Endodermal cell (in vitro differentiated cells): Measurements from ENCODE around the gene BCL2L12. TPM values are rescaled to one million over a fixed set of nuclear protein-coding genes. Genes with fewer than 3 reads are reported as not detected.

ENCODE experiments used
- DNase-seq: peaks from one replicate; pipeline ENCODE4 v3.0.0-alpha.2; 2017
- H3K27ac ChIP-seq: 2 replicates; pipeline ENCODE4 v1.5.1; 2013; ENCODE audit warnings: mild to moderate bottlenecking, low read depth, low read length, moderate library complexity
- H3K27me3 ChIP-seq: 2 replicates; pipeline ENCODE4 v1.6.1; 2013; ENCODE audit warnings: mild to moderate bottlenecking, low read length, moderate library complexity; ENCODE audit not compliant: insufficient read depth, control insufficient read depth, poor library complexity, severe bottlenecking
- H3K36me3 ChIP-seq: 2 replicates; pipeline ENCODE4 v1.7.0; 2013; ENCODE audit warnings: mild to moderate bottlenecking, low read length, moderate library complexity; ENCODE audit not compliant: control insufficient read depth, insufficient read depth
- H3K4me1 ChIP-seq: one replicate; pipeline ENCODE4 v1.7.0; 2013; ENCODE audit warnings: low read length; ENCODE audit not compliant: control insufficient read depth, insufficient read depth
- H3K4me3 ChIP-seq: 2 replicates; pipeline ENCODE4 v1.5.1; 2013; ENCODE audit warnings: mild to moderate bottlenecking, low read length, moderate library complexity
- H3K9ac ChIP-seq: 2 replicates; pipeline ENCODE4 v1.6.1; 2013; ENCODE audit warnings: mild to moderate bottlenecking, low read length, moderate library complexity; ENCODE audit not compliant: poor library complexity, severe bottlenecking; ENCODE audit errors: extremely low read depth
- H3K9me3 ChIP-seq: 2 replicates; pipeline ENCODE4 v1.6.1; 2013; ENCODE audit warnings: mild to moderate bottlenecking, low read length, moderate library complexity; ENCODE audit not compliant: control insufficient read depth
- H3K27ac Mint-ChIP-seq: 2 replicates; pipeline ENCODE4 v1.8.0; 2020; ENCODE audit warnings: mixed read lengths
- H3K27me3 Mint-ChIP-seq: 2 replicates; pipeline ENCODE4 v1.8.0; 2021; ENCODE audit warnings: mild to moderate bottlenecking, mixed read lengths; ENCODE audit not compliant: insufficient read depth
- H3K36me3 Mint-ChIP-seq: 2 replicates; pipeline ENCODE4 v1.8.0; 2020; ENCODE audit warnings: low read depth, mixed read lengths
- H3K4me1 Mint-ChIP-seq: 2 replicates; pipeline ENCODE4 v1.8.0; 2020; ENCODE audit warnings: mixed read lengths
- H3K4me3 Mint-ChIP-seq: 2 replicates; pipeline ENCODE4 v1.8.0; 2020; ENCODE audit warnings: mild to moderate bottlenecking, moderate library complexity, mixed read lengths
- H3K9me3 Mint-ChIP-seq: 2 replicates; pipeline ENCODE4 v1.8.0; 2020; ENCODE audit warnings: mild to moderate bottlenecking, mixed read lengths
- WGBS, 2 experiments: methylation state at CpG; one replicate each; pipeline versions ENCODE4 v1.1.5 to v1.1.7; 2013; ENCODE audit warnings: missing lambda C conversion rate in 2 of 2, mixed read lengths in 1 of 2; ENCODE audit not compliant: insufficient coverage in 1 of 2, insufficient read length in 1 of 2; 5-methylcytosine and 5-hydroxymethylcytosine counted together
- total RNA-seq, 2 donors: library from RNA; stranded (reverse); fragmentation: NEBNext Ultra II Directional in 1 of 2; extraction: Animal tissue kit (Norgen Biotek cat#: 25700) in 1 of 2; gene quantifications; 2 replicates in 1 of 2; 3 replicates in 1 of 2; pipeline ENCODE4 v1.2.1, GENCODE V29; 2021
- TF ChIP-seq, protein P1 (sequence below): fragments of 200-600 bp; sonication (generic); conservative IDR thresholded peaks from 2 replicates; pipeline ENCODE4 v1.5.0; 2021; ENCODE audit warnings: antibody characterized with exemption, mild to moderate bottlenecking

Gene BCL2L12
- total RNA-seq, 2 donors from 2014 or later: 91.8 to 101 TPM

DNA sequence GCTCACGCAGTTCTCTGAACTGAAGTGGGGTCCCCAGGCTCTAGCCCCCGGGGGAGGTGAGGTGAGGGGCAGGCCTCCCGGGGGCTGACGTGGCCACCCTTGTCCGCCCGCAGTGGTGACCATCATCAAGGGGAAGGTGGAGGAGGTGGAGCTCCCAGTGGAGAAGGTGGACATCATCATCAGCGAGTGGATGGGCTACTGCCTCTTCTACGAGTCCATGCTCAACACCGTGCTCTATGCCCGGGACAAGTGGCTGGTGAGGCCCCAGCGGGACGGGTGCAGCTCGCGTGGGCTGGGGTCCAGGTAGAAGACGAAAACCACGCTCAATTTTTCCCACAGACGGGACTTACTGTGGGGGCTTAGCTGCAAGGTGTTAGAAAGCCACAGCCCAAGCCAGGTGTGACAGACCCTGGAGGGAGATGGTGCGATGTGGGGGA is 18.1 kb downstream of the BCL2L12 start:
- no peak overlapping the region for H3K4me3 Mint-ChIP-seq
- Histone ChIP-seq H3K27me3 (no peaks in the 10 kb centered on the region), H3K4me1 (peaks cover 14% of the 10 kb centered on the region), H3K9me3 (no peaks in the 10 kb centered on the region), H3K9ac (no peak overlapping the region), H3K4me3 (no peak overlapping the region), H3K27ac (no peak overlapping the region), H3K36me3 (peaks cover 57% of the 10 kb centered on the region)
- no peaks in the 10 kb centered on the region for H3K27me3 Mint-ChIP-seq
- TF ChIP-seq, protein P1, sequence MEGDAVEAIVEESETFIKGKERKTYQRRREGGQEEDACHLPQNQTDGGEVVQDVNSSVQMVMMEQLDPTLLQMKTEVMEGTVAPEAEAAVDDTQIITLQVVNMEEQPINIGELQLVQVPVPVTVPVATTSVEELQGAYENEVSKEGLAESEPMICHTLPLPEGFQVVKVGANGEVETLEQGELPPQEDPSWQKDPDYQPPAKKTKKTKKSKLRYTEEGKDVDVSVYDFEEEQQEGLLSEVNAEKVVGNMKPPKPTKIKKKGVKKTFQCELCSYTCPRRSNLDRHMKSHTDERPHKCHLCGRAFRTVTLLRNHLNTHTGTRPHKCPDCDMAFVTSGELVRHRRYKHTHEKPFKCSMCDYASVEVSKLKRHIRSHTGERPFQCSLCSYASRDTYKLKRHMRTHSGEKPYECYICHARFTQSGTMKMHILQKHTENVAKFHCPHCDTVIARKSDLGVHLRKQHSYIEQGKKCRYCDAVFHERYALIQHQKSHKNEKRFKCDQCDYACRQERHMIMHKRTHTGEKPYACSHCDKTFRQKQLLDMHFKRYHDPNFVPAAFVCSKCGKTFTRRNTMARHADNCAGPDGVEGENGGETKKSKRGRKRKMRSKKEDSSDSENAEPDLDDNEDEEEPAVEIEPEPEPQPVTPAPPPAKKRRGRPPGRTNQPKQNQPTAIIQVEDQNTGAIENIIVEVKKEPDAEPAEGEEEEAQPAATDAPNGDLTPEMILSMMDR: no peak
- WGBS, 2 experiments: 96 to 100% methylated on average over 8 to 18 of the region's 18 CpGs
- no peaks in the 10 kb centered on the region for H3K9me3 Mint-ChIP-seq
- no peak for DNase-seq
- H3K27ac Mint-ChIP-seq: peak overlapping the region; percentile 44
- H3K36me3 Mint-ChIP-seq: peaks cover 57% of the 10 kb centered on the region
- H3K4me1 Mint-ChIP-seq: peaks cover 19% of the 10 kb centered on the region

DNA sequence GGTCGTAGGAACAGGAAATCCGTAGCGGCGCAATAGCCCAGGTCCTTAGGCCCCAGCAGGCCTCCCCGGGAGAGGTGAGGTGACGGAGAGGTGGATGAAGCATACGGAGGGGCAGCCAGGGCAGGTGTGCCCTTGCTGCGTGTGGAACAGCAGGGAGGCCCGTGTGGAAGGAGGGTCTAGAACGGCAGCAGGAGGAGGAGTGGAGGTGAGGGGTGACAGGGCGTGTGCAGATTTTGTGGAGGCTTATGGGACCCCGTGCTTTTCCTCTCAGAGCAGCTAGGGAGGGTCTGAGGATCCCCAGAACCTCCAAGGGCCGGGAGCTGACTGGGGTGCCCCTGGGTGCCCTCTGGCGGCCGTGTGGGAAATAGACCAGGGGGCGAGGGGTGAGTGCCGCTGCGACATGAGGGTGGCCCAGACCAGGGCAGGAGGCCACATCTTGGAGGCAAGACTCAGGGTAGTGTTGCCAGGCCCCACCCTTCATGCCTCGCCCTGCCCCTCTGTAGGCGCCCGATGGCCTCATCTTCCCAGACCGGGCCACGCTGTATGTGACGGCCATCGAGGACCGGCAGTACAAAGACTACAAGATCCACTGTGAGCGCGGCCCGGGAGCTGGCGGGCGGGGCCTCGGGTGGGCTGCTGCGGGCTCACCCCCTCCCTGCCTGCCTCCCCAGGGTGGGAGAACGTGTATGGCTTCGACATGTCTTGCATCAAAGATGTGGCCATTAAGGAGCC is 18.7 kb downstream of the BCL2L12 start:
- Mint-ChIP-seq H3K27ac (peak overlapping the region; percentile 44), H3K4me1 (peaks cover 21% of the 10 kb centered on the region), H3K36me3 (peaks cover 57% of the 10 kb centered on the region)

DNA sequence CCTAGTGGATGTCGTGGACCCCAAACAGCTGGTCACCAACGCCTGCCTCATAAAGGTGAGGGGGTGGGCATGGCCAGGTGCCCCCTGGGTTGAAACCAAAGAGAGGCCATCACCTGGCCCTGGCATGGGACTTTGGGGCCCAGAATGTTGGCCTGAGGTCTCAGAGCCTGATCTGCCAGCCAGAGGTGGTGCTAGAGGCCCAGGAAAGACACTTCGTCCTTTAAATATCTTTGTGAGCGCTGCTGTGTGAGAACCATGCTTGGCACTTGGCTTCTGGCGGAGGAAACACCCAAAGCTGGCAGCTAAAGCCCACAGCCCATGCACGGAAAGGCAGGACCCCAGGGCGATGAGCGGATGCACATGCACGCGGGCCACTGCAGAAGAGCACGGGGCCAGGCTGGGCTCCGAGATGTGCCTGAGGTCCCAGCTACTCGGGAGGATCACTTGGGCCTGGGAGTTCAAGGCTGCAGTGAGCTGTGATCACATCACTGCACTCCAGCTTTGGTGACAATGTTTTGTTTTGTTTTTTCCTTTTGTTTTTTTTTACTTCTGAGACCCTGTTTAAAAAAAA is 19.3 kb downstream of the BCL2L12 start:
- H3K4me3 ChIP-seq: no peak overlapping the region
- H3K9me3 ChIP-seq: no peaks in the 10 kb centered on the region
- no peak for DNase-seq
- H3K27ac ChIP-seq: no peak overlapping the region
- no peaks in the 10 kb centered on the region for H3K27me3 Mint-ChIP-seq
- no peaks in the 10 kb centered on the region for H3K27me3 ChIP-seq
- H3K9ac ChIP-seq: no peak overlapping the region
- no peaks in the 10 kb centered on the region for H3K9me3 Mint-ChIP-seq
- WGBS, 2 experiments: 97 to 100% methylated on average over 13 of the region's 13 CpGs
- H3K4me3 Mint-ChIP-seq: no peak overlapping the region
- TF ChIP-seq, protein P1: no peak
- H3K4me1 ChIP-seq: peaks cover 8% of the 10 kb centered on the region
- H3K4me1 Mint-ChIP-seq: peaks cover 16% of the 10 kb centered on the region
- H3K36me3 Mint-ChIP-seq: peaks cover 57% of the 10 kb centered on the region
- H3K27ac Mint-ChIP-seq: peak overlapping the region; percentile 48
- H3K36me3 ChIP-seq: peaks cover 57% of the 10 kb centered on the region

More for the DNA sequence above, 18.7 kb downstream of the BCL2L12 start:
- Mint-ChIP-seq H3K4me3 (no peak overlapping the region), H3K27me3 (no peaks in the 10 kb centered on the region), H3K9me3 (no peaks in the 10 kb centered on the region)
- H3K27me3 ChIP-seq: no peaks in the 10 kb centered on the region
- H3K9ac ChIP-seq: no peak overlapping the region
- peaks cover 57% of the 10 kb centered on the region for H3K36me3 ChIP-seq
- 92 to 94% methylated on average over 19 to 35 of the region's 35 CpGs for WGBS, 2 experiments
- H3K4me3 ChIP-seq: no peak overlapping the region
- H3K9me3 ChIP-seq: no peaks in the 10 kb centered on the region
- TF ChIP-seq, protein P1: peak; percentile 74
- peaks cover 10% of the 10 kb centered on the region for H3K4me1 ChIP-seq
- DNase-seq: peak; percentile 87
- no peak overlapping the region for H3K27ac ChIP-seq
